ENCODE data around the gene RNF208.

GRCh38 chr9:137266585-137267453 is 44.8 kb upstream of the RNF208 start:
- TF ChIP-seq POLR2A (IDR thresholded peaks at IDR 0.05; ENCODE audit: low read depth, low read length) (no peak), POLR2AphosphoS5 (IDR thresholded peaks at IDR 0.05; ENCODE audit: low read depth, low read length) (no peak)
